CD4-positive, CD25-positive, alpha-beta regulatory T cell (primary cell): ENCODE data around the gene PPFIA4. TPM values are rescaled to one million over a fixed set of nuclear protein-coding genes. Genes with fewer than 3 reads are reported as not detected.

Experiments
- ATAC-seq, 2 donors: fragments of 150-1000 bp; cut with Tn5 transposase; one replicate each; pipeline ENCODE4 v1.10.0; 2021; ENCODE audit warnings: low read depth in 2 of 2, moderate number of reproducible peaks in 2 of 2, moderate library complexity in 1 of 2
- DNase-seq, 3 donors: peaks; one replicate each; pipeline versions ENCODE4 v3.0.0 to v3.0.0-alpha.2; 2012 to 2022; ENCODE audit warnings: mixed read lengths in 1 of 3
- H3K27ac ChIP-seq: one replicate; pipeline ENCODE4 v1.7.0; 2013; ENCODE audit warnings: mild to moderate bottlenecking, low read length; ENCODE audit not compliant: insufficient read depth, poor library complexity, severe bottlenecking
- H3K27me3 ChIP-seq: one replicate; pipeline ENCODE4 v1.7.0; 2013; ENCODE audit warnings: low read length; ENCODE audit not compliant: control insufficient read depth, insufficient read depth
- H3K36me3 ChIP-seq: one replicate; pipeline ENCODE4 v1.7.0; 2013; ENCODE audit warnings: mild to moderate bottlenecking, low read length, moderate library complexity; ENCODE audit not compliant: control insufficient read depth, insufficient read depth
- H3K4me1 ChIP-seq: 2 replicates; pipeline ENCODE4 v1.7.0; 2013; ENCODE audit warnings: mild to moderate bottlenecking, low read length; ENCODE audit not compliant: insufficient read depth, control insufficient read depth, poor library complexity, severe bottlenecking
- H3K4me3 ChIP-seq: one replicate; pipeline ENCODE4 v1.7.0; 2013; ENCODE audit warnings: low read depth, mild to moderate bottlenecking, low read length, moderate library complexity
- H3K9me3 ChIP-seq, 2 experiments: 1 replicate in 1 of 2; 2 replicates in 1 of 2; pipeline ENCODE4 v1.7.0; 2013; ENCODE audit warnings: low read length in 2 of 2, mild to moderate bottlenecking in 1 of 2, moderate library complexity in 1 of 2; ENCODE audit not compliant: control insufficient read depth in 2 of 2
- H3K27ac Mint-ChIP-seq, 3 donors: one replicate each; pipeline ENCODE4 v1.8.0; 2020 to 2022; ENCODE audit warnings: mild to moderate bottlenecking in 3 of 3, mixed read lengths in 3 of 3, moderate library complexity in 2 of 3
- H3K27me3 Mint-ChIP-seq: one replicate; pipeline ENCODE4 v1.8.0; 2022; ENCODE audit warnings: mild to moderate bottlenecking, mixed read lengths
- H3K36me3 Mint-ChIP-seq: one replicate; pipeline ENCODE4 v1.8.0; 2020; ENCODE audit warnings: mixed read lengths
- H3K4me1 Mint-ChIP-seq, 4 donors: one replicate each; pipeline ENCODE4 v1.8.0; 2020 to 2022; ENCODE audit warnings: mixed read lengths in 4 of 4, mild to moderate bottlenecking in 1 of 4
- H3K4me3 Mint-ChIP-seq, 4 donors: one replicate each; pipeline ENCODE4 v1.8.0; 2020 to 2022; ENCODE audit warnings: mild to moderate bottlenecking in 4 of 4, mixed read lengths in 4 of 4, moderate library complexity in 3 of 4
- H3K9me3 Mint-ChIP-seq, 7 donors: one replicate each; pipeline ENCODE4 v1.8.0; 2020 to 2022; ENCODE audit warnings: mixed read lengths in 7 of 7, mild to moderate bottlenecking in 3 of 7, moderate library complexity in 2 of 7
- polyA plus RNA-seq, 4 donors: library from polyadenylated mRNA; unstranded; fragments of 300-500 nt; fragmentation: Illumina TruSeq; gene quantifications; one replicate each; pipeline ENCODE4 v1.2.3, GENCODE V29; 2021
- total RNA-seq: library from RNA; stranded (reverse); gene quantifications from one replicate; pipeline ENCODE4 v1.2.3, GENCODE V29; 2022

PPFIA4 gene
- total and polyA plus RNA-seq, 5 donors from 2014 or later: 0.96 TPM; not detected in 4

DNA sequence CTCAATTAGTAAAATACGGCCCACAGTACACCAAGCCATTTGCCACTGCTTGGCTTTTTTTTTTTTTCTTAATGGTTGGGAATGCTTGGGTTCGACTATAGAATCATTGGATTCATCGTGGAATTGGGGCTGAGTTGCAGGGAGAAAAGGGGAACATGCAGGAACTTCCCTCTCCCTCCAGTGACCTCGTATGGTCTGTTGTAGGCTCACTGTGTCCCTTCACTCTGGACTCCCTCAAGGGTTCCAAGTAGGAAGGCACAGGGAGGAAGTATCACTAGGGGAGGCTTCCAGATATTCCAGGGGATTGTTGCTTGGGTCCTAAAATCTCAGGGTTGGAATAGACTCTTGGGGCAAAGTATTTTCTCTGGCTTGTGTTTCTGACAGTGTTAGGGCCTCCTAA is 24.5 kb downstream of the PPFIA4 start:
- ATAC-seq (no peak), DNase-seq (no peak)
- Histone ChIP-seq H3K27me3 (no peaks in the 10 kb centered on the region), H3K4me3 (no peak overlapping the region), H3K27ac (no peak overlapping the region), H3K9me3 (no peaks in the 10 kb centered on the region), H3K4me1 (no peaks in the 10 kb centered on the region), H3K36me3 (no peaks in the 10 kb centered on the region)
- Mint-ChIP-seq H3K27me3 (no peaks in the 10 kb centered on the region), H3K4me1 (no peaks in the 10 kb centered on the region), H3K36me3 (no peaks in the 10 kb centered on the region), H3K9me3 (peaks cover 0 to 2% (median 0%) of the 10 kb centered on the region in 7 donors), H3K27ac (no peak overlapping the region), H3K4me3 (no peak overlapping the region)

DNA sequence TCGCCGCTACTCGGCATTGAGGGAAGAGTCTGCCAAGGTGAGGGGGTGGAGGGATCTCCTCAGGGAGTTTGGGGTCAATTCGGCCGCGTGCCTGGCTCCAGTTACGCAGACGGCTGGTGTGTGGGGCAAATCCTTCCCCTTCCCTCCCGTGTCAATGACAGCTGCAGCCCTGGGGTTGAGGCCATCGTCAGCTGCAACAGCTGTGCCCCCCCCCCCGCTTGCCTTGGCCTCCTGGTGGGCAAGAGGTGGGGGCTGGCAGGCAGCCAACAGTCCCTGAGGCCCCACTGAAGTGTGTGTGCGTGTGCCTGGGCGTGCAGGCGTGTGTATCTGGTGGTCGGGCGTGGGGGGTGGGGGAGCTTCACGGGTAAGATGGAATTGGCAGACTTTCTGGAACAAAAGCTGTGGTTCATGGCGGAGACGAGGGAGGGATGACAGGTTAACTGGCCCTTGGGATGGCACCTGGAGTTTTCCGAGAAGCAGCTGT is 25.6 kb downstream of the PPFIA4 start:
- no peak for ATAC-seq
- Histone ChIP-seq H3K9me3 (no peaks in the 10 kb centered on the region), H3K27ac (no peak overlapping the region), H3K4me1 (no peaks in the 10 kb centered on the region), H3K36me3 (no peaks in the 10 kb centered on the region), H3K4me3 (no peak overlapping the region), H3K27me3 (no peaks in the 10 kb centered on the region)
- no peak for DNase-seq
- no peaks in the 10 kb centered on the region for H3K36me3 Mint-ChIP-seq
- no peak overlapping the region for H3K4me3 Mint-ChIP-seq
- no peaks in the 10 kb centered on the region for H3K27me3 Mint-ChIP-seq
- no peak overlapping the region for H3K27ac Mint-ChIP-seq
- H3K4me1 Mint-ChIP-seq: no peaks in the 10 kb centered on the region
- peaks cover 0 to 2% (median 0%) of the 10 kb centered on the region in 7 donors for H3K9me3 Mint-ChIP-seq

DNA sequence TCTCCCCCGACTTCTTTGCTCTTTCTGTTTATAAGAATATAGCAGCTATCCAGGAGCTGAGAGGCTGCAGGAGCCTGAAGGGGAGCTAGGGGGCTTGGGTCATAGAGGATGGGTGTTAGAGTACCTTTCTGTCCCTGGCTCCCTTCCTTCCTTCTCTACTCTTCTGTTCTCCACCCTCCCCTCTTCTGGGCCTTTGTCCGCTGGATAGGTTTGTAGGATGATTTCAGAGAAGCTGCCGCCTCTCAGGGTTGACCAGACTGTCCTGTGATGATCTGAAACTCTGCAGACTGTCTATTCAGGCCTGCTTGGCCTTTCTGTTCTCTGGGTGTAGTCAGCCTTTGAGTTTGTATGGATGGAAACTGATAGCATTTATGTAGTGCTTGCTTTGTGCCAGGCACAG is 26.3 kb downstream of the PPFIA4 start:
- H3K9me3 ChIP-seq: no peaks in the 10 kb centered on the region
- H3K4me1 ChIP-seq: no peaks in the 10 kb centered on the region
- no peaks in the 10 kb centered on the region for H3K4me1 Mint-ChIP-seq
- H3K4me3 ChIP-seq: no peak overlapping the region
- no peaks in the 10 kb centered on the region for H3K27me3 ChIP-seq
- H3K4me3 Mint-ChIP-seq: no peak overlapping the region
- H3K9me3 Mint-ChIP-seq: peaks cover 0 to 2% (median 0%) of the 10 kb centered on the region in 7 donors
- no peak overlapping the region for H3K27ac ChIP-seq
- H3K27ac Mint-ChIP-seq: no peak overlapping the region
- ATAC-seq (no peak), DNase-seq (no peak)
- H3K36me3 Mint-ChIP-seq: no peaks in the 10 kb centered on the region
- H3K27me3 Mint-ChIP-seq: peaks cover 5% of the 10 kb centered on the region
- no peaks in the 10 kb centered on the region for H3K36me3 ChIP-seq

GRCh38 chr1:203054184-203054583 is 27.9 kb downstream of the PPFIA4 start:
- H3K27me3 ChIP-seq: no peaks in the 10 kb centered on the region
- peaks cover 8% of the 10 kb centered on the region for H3K27me3 Mint-ChIP-seq
- H3K36me3 ChIP-seq: no peaks in the 10 kb centered on the region
- no peak overlapping the region for H3K27ac Mint-ChIP-seq
- no peaks in the 10 kb centered on the region for H3K36me3 Mint-ChIP-seq
- no peak overlapping the region for H3K27ac ChIP-seq
- no peaks in the 10 kb centered on the region for H3K4me1 ChIP-seq
- H3K4me3 Mint-ChIP-seq: no peak overlapping the region
- DNase-seq (no peak), ATAC-seq (no peak)
- no peak overlapping the region for H3K4me3 ChIP-seq
- H3K9me3 ChIP-seq: no peaks in the 10 kb centered on the region
- H3K9me3 Mint-ChIP-seq: no peaks in the 10 kb centered on the region
- H3K4me1 Mint-ChIP-seq: no peaks in the 10 kb centered on the region

DNA sequence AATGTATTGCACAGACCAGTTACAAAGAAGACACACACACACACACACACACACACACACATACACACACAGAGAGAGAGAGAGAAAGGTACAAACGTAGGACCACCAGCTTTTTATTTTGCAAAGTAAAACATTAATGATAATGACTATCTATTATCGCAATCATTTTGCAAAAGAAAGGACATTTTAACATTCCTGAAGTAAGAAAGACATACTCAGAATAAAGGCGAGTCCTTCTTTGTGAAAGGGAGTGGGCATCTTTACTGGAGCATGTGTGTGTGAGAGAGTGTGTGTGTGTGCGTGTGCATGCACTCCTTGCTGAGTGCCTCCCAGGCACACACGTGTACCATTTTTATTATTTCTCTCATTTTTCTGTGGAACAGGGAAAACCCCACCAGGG is 28.4 kb downstream of the PPFIA4 start:
- no peak for ATAC-seq
- no peak overlapping the region for H3K27ac ChIP-seq
- H3K27me3 ChIP-seq: no peaks in the 10 kb centered on the region
- peaks cover 8% of the 10 kb centered on the region for H3K27me3 Mint-ChIP-seq
- no peaks in the 10 kb centered on the region for H3K9me3 ChIP-seq
- no peak overlapping the region for H3K27ac Mint-ChIP-seq
- no peaks in the 10 kb centered on the region for H3K9me3 Mint-ChIP-seq
- no peaks in the 10 kb centered on the region for H3K36me3 ChIP-seq
- H3K36me3 Mint-ChIP-seq: no peaks in the 10 kb centered on the region
- no peak overlapping the region for H3K4me3 Mint-ChIP-seq
- no peak for DNase-seq
- H3K4me3 ChIP-seq: no peak overlapping the region
- H3K4me1 ChIP-seq: no peaks in the 10 kb centered on the region
- H3K4me1 Mint-ChIP-seq: no peaks in the 10 kb centered on the region

GRCh38 chr1:203055161-203055799 is 29.0 kb downstream of the PPFIA4 start:
- Mint-ChIP-seq H3K36me3 (no peaks in the 10 kb centered on the region), H3K9me3 (no peaks in the 10 kb centered on the region), H3K4me3 (no peak overlapping the region), H3K4me1 (no peaks in the 10 kb centered on the region), H3K27me3 (peaks cover 8% of the 10 kb centered on the region), H3K27ac (no peak overlapping the region)
- Histone ChIP-seq H3K36me3 (no peaks in the 10 kb centered on the region), H3K27me3 (no peaks in the 10 kb centered on the region), H3K9me3 (no peaks in the 10 kb centered on the region), H3K27ac (no peak overlapping the region), H3K4me3 (no peak overlapping the region), H3K4me1 (no peaks in the 10 kb centered on the region)
- ATAC-seq: no peak
- no peak for DNase-seq

GRCh38 chr1:203056012-203056411 is 29.7 kb downstream of the PPFIA4 start:
- H3K4me3 ChIP-seq: no peak overlapping the region

DNA sequence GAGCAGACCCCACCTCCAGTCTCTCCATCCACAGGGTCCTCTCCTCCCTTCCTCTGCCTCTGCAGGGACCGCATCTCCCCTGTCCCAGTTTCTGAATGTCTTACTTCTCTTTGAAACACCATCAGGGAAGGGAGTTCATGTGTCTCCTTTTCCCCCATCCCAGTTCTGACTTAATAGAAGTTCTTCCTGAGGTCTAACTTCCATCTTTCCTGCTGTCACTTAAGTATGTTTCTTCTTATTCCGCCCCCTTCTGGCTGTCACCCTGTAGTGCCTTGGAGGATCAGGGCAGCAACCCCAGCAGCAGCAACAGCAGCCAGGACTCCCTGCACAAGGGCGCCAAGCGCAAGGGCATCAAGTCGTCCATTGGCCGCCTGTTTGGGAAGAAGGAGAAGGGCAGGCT is 30.2 kb downstream of the PPFIA4 start:
- ATAC-seq (no peak), DNase-seq (no peak)
- Histone ChIP-seq H3K27ac (no peak overlapping the region), H3K27me3 (no peaks in the 10 kb centered on the region), H3K36me3 (no peaks in the 10 kb centered on the region), H3K4me3 (no peak overlapping the region), H3K4me1 (no peaks in the 10 kb centered on the region), H3K9me3 (no peaks in the 10 kb centered on the region)
- no peak overlapping the region for H3K4me3 Mint-ChIP-seq
- no peak overlapping the region for H3K27ac Mint-ChIP-seq
- no peaks in the 10 kb centered on the region for H3K36me3 Mint-ChIP-seq
- H3K9me3 Mint-ChIP-seq: no peaks in the 10 kb centered on the region
- peaks cover 8% of the 10 kb centered on the region for H3K27me3 Mint-ChIP-seq
- H3K4me1 Mint-ChIP-seq: no peaks in the 10 kb centered on the region

More at GRCh38 chr1:203056012-203056411, 29.7 kb downstream of the PPFIA4 start:
- DNase-seq (no peak), ATAC-seq (no peak)
- Mint-ChIP-seq H3K4me3 (no peak overlapping the region), H3K27ac (no peak overlapping the region), H3K36me3 (no peaks in the 10 kb centered on the region), H3K4me1 (no peaks in the 10 kb centered on the region), H3K9me3 (no peaks in the 10 kb centered on the region), H3K27me3 (peaks cover 8% of the 10 kb centered on the region)
- H3K4me1 ChIP-seq: no peaks in the 10 kb centered on the region
- H3K9me3 ChIP-seq: no peaks in the 10 kb centered on the region
- H3K36me3 ChIP-seq: no peaks in the 10 kb centered on the region
- no peaks in the 10 kb centered on the region for H3K27me3 ChIP-seq
- H3K27ac ChIP-seq: no peak overlapping the region
